GM12864 (cell line): ENCODE measurements around the gene HOXD12.

ENCODE experiments used
- DNase-seq: peaks from one replicate; pipeline ENCODE4 v3.0.0-alpha.2; 2011; ENCODE audit warnings: low read depth
- H3K4me3 ChIP-seq: 2 replicates; pipeline ENCODE4 v1.5.1; 2011; ENCODE audit warnings: mild to moderate bottlenecking, low read depth, low read length, control low read depth
- TF ChIP-seq, protein P1 (sequence below): IDR thresholded peaks from 2 replicates; pipeline ENCODE4 v1.5.1; 2011; ENCODE audit warnings: low read depth, mild to moderate bottlenecking, moderate library complexity, low read length, control low read depth, inconsistent platforms; ENCODE audit errors: missing control alignments

Gene HOXD12

DNA sequence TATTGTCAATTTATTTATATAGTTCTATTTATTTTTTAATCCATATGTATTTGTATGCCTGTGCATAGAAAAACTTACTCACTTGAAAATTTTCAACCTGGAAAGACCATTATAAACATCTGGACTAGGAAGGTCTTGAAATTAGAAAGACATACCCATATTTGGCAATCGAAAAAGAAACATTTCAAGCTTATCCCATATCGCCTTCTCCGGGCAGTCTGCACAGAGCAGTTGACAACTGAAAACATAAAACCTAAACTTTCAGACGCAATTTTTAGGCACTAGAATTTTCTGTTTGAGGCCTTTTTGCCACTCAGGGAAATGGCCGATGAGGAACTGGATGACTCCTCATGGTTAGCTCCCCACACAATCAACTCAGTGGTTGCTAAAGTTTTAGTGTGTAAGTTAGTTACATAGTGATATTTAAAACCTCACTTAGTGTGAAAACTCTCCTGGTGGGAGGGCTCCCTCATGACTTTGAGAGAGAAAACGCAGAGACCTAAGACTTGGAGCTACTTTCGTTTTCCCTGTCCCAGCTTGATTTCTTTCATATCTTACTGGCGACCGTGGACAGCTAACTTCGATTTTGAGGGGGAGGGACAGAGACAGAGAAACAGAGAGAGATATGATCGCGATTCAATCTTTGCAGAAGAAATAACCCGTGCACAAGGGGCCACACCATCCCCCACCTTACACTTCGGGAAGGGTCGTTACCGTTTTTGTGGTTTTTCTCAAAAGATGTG, 3.2 kb upstream of the HOXD12 start:
- TF ChIP-seq, protein P1, sequence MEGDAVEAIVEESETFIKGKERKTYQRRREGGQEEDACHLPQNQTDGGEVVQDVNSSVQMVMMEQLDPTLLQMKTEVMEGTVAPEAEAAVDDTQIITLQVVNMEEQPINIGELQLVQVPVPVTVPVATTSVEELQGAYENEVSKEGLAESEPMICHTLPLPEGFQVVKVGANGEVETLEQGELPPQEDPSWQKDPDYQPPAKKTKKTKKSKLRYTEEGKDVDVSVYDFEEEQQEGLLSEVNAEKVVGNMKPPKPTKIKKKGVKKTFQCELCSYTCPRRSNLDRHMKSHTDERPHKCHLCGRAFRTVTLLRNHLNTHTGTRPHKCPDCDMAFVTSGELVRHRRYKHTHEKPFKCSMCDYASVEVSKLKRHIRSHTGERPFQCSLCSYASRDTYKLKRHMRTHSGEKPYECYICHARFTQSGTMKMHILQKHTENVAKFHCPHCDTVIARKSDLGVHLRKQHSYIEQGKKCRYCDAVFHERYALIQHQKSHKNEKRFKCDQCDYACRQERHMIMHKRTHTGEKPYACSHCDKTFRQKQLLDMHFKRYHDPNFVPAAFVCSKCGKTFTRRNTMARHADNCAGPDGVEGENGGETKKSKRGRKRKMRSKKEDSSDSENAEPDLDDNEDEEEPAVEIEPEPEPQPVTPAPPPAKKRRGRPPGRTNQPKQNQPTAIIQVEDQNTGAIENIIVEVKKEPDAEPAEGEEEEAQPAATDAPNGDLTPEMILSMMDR = no peak
- DNase-seq = no peak
- H3K4me3 ChIP-seq = no peak overlapping the region; the same call in 1 of the 2 replicates

DNA sequence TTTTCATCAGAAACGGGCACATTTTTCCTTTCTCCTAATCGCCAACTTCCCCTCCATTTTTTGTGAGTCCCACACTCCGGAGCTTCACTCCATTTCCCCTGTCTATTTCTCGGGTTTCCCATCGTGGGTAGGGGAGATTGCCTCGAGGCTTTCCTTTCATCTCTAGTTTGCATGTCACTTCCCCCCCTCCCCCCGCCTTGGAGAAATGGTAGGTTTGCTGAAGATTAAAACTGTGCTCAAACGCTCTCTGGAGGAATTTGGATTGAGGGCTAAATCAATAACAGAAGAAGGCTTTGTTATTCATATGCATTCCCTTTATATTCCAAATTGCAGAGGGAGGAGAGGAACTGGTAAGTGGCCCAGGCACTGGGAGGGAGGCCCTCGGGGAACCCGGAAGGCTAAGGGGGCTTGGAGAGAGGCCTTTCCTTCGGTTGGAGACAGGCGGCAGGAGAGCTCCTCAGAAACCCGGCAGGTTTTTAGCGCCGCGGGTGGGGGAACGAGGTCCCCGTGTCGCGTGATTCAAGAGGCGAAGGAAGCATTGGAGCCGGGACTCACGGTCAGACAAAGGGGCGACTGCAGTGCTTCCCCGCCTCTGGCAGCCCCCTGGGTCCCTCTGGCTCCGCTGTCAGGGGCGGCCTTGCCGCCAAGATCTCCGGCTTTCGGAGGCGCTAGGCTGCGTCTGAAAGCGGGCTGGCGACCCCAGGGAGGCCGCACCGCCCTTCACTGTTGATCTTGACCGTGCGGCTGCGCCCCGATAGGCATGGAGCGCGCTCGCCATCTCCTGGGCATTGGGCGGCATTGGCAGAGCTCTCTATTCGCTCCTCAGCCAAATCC, 2.4 kb upstream of the HOXD12 start:
- TF ChIP-seq, protein P1 = peak; percentile 95
- no peak for DNase-seq
- peak overlapping the region; percentile 51 for H3K4me3 ChIP-seq

DNA sequence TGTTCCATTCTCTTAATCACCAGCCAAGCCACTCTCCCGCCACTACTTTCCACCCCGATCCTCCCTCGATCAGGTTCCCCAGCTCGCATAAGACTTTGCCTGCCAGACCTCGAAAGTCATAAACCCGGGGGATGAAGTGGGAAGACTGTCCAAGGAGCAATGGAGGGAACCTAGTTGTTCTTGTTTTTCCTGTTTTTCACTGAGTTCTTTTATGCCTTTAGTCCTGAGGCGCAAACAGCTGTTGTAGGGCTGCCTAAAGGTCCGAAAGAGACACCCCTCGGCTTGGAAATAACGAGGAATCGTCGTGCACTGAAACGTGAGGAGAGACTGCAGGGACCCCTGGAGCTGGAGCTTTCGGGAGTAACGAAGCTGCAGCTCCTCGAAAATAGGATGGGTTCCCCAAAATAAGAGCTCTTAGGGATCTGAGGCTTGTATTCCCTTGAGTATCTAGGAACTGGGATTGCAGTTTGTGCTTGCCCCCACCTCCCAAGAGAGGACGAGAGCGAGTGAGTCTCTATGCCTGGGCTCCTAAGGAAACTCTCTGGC, 1.7 kb upstream of the HOXD12 start:
- H3K4me3 ChIP-seq = no peak overlapping the region
- DNase-seq = no peak
- TF ChIP-seq, protein P1 = no peak

DNA sequence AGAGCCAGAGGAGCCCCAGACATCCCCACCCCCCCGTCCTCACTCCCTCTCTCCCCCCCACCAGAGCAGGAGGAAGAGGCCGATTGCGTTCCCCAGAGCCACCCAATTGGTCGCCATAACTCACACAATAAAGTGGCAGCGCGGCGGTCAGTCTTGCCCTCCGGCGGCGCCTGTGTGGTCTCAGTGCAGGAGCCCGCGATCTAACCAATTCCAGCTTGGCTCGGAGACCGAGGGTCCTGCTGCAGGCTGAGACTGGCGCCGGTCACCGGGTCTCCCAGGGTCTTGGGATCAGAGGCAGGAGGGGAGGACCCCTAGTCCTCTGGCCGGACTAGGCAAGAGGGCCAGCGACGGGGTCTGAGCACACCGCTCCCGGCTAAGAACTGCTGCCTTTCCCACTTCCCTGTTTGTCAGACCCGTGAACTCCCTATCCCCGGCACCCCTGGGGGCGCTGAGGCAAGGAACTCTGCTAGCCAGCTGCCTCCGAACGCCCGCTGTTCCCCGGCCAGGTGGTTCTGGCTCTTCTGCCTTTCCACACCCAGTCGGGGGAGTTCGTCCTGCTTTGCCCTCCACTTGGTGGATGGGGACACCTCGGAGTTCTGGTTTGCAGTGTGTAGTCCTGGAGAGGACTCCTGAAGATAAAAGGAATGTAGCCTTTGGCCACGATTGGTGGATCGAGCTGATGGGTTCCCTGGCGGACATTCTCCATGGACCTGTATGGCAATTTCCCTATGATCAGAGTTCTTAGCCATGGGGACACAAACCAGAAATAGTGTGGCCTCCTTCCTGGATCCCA, 1.0 kb upstream of the HOXD12 start:
- H3K4me3 ChIP-seq = no peak overlapping the region
- no peak for DNase-seq
- TF ChIP-seq, protein P1 = no peak

DNA sequence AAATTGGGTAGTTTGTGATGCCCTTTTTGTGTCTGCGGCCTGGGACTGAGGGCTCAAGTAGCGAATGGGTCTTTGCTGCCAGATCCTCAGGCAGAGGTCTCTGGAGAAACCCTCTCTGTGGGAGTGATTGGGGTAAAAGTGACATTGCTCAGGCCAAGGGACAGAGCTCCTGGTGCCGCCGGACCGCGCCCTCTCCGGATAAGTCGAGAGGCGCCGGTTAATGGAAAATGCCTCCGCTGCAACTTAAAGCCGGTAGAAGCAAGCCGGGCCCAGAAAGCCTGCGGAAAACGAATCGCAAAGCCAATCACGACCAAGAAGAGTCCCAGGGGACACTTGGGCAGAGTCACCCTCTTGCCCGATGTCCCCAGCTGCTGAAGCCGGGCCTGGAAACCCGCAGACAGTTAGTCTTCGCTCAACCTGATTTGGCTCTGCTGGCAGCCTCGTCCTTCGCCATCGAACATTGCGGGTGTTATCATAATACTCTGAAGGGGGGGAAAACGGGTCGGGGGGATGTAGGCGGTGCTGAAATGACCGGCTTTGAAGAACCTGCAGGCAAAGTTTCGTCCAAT, 352 bp upstream of the HOXD12 start:
- no peak overlapping the region for H3K4me3 ChIP-seq

More for the DNA sequence above, 352 bp upstream of the HOXD12 start:
- TF ChIP-seq, protein P1 = no peak
- no peak for DNase-seq
